ENCODE data around the gene KCNQ1.

DNA sequence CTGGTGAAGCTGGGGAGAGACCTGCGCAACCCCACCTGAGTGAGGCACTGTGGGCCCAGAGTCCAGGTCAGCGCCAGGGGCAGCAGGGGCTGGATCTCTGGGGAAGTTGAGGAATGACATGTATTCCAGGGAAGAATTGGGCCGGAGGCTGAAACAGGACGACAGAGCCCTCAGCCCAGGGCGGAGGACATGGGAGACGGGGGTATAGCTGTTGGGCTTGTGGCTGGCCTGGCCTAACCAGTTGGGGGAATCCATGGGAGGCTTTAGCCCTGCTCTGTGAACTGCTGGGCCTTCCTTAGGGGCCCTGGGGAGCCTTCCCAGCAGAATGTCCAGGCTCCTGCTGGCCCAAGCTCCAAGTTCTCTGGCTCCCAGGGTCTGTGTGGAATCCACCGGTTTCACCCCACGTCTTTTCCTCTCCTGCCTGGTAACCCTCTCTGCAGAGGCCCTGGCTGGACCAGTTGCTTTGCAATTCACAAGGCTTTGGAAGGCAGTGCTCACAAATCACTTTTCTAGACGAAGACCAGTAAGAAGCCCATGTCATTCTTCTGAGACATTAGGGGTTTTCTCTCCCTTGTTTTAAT, 305.4 kb downstream of the KCNQ1 start:
- TF ChIP-seq, protein P1, sequence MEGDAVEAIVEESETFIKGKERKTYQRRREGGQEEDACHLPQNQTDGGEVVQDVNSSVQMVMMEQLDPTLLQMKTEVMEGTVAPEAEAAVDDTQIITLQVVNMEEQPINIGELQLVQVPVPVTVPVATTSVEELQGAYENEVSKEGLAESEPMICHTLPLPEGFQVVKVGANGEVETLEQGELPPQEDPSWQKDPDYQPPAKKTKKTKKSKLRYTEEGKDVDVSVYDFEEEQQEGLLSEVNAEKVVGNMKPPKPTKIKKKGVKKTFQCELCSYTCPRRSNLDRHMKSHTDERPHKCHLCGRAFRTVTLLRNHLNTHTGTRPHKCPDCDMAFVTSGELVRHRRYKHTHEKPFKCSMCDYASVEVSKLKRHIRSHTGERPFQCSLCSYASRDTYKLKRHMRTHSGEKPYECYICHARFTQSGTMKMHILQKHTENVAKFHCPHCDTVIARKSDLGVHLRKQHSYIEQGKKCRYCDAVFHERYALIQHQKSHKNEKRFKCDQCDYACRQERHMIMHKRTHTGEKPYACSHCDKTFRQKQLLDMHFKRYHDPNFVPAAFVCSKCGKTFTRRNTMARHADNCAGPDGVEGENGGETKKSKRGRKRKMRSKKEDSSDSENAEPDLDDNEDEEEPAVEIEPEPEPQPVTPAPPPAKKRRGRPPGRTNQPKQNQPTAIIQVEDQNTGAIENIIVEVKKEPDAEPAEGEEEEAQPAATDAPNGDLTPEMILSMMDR (IDR thresholded peaks at IDR 0.05) = no peak
- no peak for TF ChIP-seq EZH2 (IDR thresholded peaks at IDR 0.05; ENCODE audit: borderline replicate concordance, insufficient read depth, low read depth, low read length, poor library complexity, severe bottlenecking)

All from B cell (primary cell).